ENCODE results near the gene IGF2BP3. TPM values are rescaled to one million over a fixed set of nuclear protein-coding genes. Genes with fewer than 3 reads are reported as not detected.

The IGF2BP3 gene
- total and polyA plus RNA-seq, 7 experiments from 2014 or later = 0.13 to 1.8 (median 0.80) TPM; not detected in 1

GRCh38 chr7:23264916-23265458 lies 205.3 kb downstream of the IGF2BP3 start:
- Mint-ChIP-seq H3K4me3 (no peak overlapping the region), H3K36me3 (peaks cover 0 to 5% (median 0%) of the 10 kb centered on the region in 5 donors), H3K27ac (no peak overlapping the region), H3K27me3 (peaks cover 0 to 6% (median 4%) of the 10 kb centered on the region in 5 donors), H3K9me3 (no peaks in the 10 kb centered on the region), H3K4me1 (no peaks in the 10 kb centered on the region)
- Histone ChIP-seq H3K27me3 (ENCODE audit: control insufficient read depth in 2 of 2, insufficient read depth in 2 of 2, low read length in 2 of 2) (no peaks in the 10 kb centered on the region), H3K4me3 (ENCODE audit: low read length) (no peak overlapping the region), H3K27ac (ENCODE audit: low read depth, low read length) (no peak overlapping the region), H3K36me3 (ENCODE audit: control insufficient read depth in 2 of 3, insufficient read depth in 3 of 3, low read length in 3 of 3) (no peaks in the 10 kb centered on the region), H3K4me1 (ENCODE audit: control insufficient read depth in 2 of 2, insufficient read depth in 2 of 2, low read length in 2 of 2) (peaks cover 0 to 3% of the 10 kb centered on the region in 2 donors), H3K9me3 (ENCODE audit: control insufficient read depth in 2 of 3, low read length in 3 of 3) (no peaks in the 10 kb centered on the region)
- ATAC-seq (no peak), DNase-seq (no peak)
- CTCF ChIA-PET = interaction anchor here (1.0 to 7.3 kb wide), 2 partner anchors 7 to 93 kb away, joined by 3 to 48 read pairs; no protein-coding TSS in a partner anchor
- intact Hi-C loops (cut with micrococcal nuclease) = no loop called here
- POLR2A ChIA-PET = no interaction called here

DNA sequence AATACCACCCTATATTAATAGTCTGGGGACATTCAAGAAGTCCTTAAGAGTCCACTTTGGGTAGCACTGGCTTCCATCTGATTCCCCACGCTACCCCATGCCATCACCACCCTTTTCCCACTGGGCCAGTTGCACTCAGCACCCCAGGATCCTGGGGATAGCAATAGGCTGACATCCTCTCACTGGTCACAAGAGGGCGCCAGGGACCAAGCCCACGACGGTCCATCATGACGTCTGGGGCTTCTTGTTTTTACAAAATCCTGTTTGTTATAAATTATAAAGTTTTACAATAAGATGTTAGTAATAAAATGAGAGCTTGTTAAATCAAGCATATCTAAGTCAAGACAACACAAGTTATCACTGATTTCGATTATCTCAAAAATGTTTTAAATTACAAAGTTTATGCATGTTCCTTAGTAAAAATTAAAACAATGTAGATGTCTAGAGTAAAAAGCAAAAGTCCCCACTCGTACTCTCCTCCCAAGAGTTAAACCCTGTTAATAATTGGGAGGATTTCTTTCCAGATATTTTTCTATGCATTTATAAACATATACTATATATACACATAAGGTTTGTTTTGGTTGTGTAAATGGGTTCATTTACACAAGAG lies 208.3 kb downstream of the IGF2BP3 start:
- H3K36me3 ChIP-seq (ENCODE audit: control insufficient read depth in 2 of 3, insufficient read depth in 3 of 3, low read length in 3 of 3) = no peaks in the 10 kb centered on the region
- CTCF ChIA-PET = interaction anchor here (0.6 to 7.3 kb wide), 3 partner anchors 10 to 23 kb away, joined by 3 to 48 read pairs (median 4); no protein-coding TSS in a partner anchor
- POLR2A ChIA-PET = no interaction called here

DNA sequence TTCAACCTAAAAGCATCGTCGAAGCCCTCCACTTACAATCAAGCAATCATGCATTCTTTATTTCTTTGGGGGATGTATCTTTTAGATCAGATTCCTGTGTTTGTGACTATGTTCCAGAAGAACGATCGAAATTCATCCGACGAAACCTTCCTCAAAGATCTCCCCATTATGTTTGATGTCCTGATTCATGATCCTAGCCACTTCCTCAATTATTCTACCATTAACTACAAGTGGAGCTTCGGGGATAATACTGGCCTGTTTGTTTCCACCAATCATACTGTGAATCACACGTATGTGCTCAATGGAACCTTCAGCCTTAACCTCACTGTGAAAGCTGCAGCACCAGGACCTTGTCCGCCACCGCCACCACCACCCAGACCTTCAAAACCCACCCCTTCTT lies 209.9 kb downstream of the IGF2BP3 start:
- Histone ChIP-seq H3K27ac (ENCODE audit: low read depth, low read length) (no peak overlapping the region), H3K27me3 (ENCODE audit: control insufficient read depth in 2 of 2, insufficient read depth in 2 of 2, low read length in 2 of 2) (no peaks in the 10 kb centered on the region), H3K4me1 (ENCODE audit: control insufficient read depth in 2 of 2, insufficient read depth in 2 of 2, low read length in 2 of 2) (peaks cover 0 to 3% of the 10 kb centered on the region in 2 donors), H3K36me3 (ENCODE audit: control insufficient read depth in 2 of 3, insufficient read depth in 3 of 3, low read length in 3 of 3) (no peaks in the 10 kb centered on the region), H3K4me3 (ENCODE audit: low read length) (no peak overlapping the region), H3K9me3 (ENCODE audit: control insufficient read depth in 2 of 3, low read length in 3 of 3) (no peaks in the 10 kb centered on the region)
- no peak overlapping the region for H3K4me3 Mint-ChIP-seq
- ATAC-seq (no peak), DNase-seq (no peak)
- CTCF ChIA-PET = interaction anchor here (0.5 to 7.3 kb wide), 2 partner anchors 12 to 174 kb away, joined by 10 to 48 read pairs; no protein-coding TSS in a partner anchor
- H3K9me3 Mint-ChIP-seq = no peaks in the 10 kb centered on the region
- POLR2A ChIA-PET = no interaction called here
- peaks cover 0 to 25% (median 12%) of the 10 kb centered on the region in 5 donors for H3K27me3 Mint-ChIP-seq
- intact Hi-C loops (cut with micrococcal nuclease) = loop anchor here in 1 of 2 donors (1.0 kb wide), 1 partner anchor 76 kb away; no protein-coding TSS in a partner anchor
- H3K4me1 Mint-ChIP-seq = no peaks in the 10 kb centered on the region
- no peak overlapping the region for H3K27ac Mint-ChIP-seq
- no peaks in the 10 kb centered on the region for H3K36me3 Mint-ChIP-seq

More for the DNA sequence above, 208.3 kb downstream of the IGF2BP3 start:
- Histone ChIP-seq H3K4me3 (ENCODE audit: low read length) (no peak overlapping the region), H3K27ac (ENCODE audit: low read depth, low read length) (no peak overlapping the region), H3K9me3 (ENCODE audit: control insufficient read depth in 2 of 3, low read length in 3 of 3) (no peaks in the 10 kb centered on the region), H3K27me3 (ENCODE audit: control insufficient read depth in 2 of 2, insufficient read depth in 2 of 2, low read length in 2 of 2) (no peaks in the 10 kb centered on the region), H3K4me1 (ENCODE audit: control insufficient read depth in 2 of 2, insufficient read depth in 2 of 2, low read length in 2 of 2) (peaks cover 0 to 3% of the 10 kb centered on the region in 2 donors)
- intact Hi-C loops (cut with micrococcal nuclease) = loop anchor here in 1 of 2 donors (1.0 to 2.0 kb wide), 2 partner anchors 176 to 451 kb away; no protein-coding TSS in a partner anchor
- Mint-ChIP-seq H3K27ac (no peak overlapping the region), H3K36me3 (no peaks in the 10 kb centered on the region), H3K4me3 (no peak overlapping the region), H3K27me3 (peaks cover 0 to 20% (median 0%) of the 10 kb centered on the region in 5 donors), H3K4me1 (no peaks in the 10 kb centered on the region), H3K9me3 (no peaks in the 10 kb centered on the region)
- DNase-seq (peak; percentile 18 to 54 (median 43)), ATAC-seq (peak; percentile 92)

Other genes with a start within 250 kb of the IGF2BP3 start
- 10 to 100 TPM in 2 of 5 experiments, under 1 TPM in 2, not detected in 1; 0.56 to 30.5 (median 15.4) TPM for gene GPNMB, start 223.7 kb downstream of the IGF2BP3 start, total RNA-seq
- gene GPNMB, start 223.7 kb downstream of the IGF2BP3 start, polyA plus RNA-seq = not detected
- 10 to 100 TPM; 32.7 to 48.3 (median 44.8) TPM for gene MALSU1, start 171.2 kb downstream of the IGF2BP3 start, total RNA-seq
- 10 to 100 TPM; 73.5 to 83.5 TPM for gene MALSU1, start 171.2 kb downstream of the IGF2BP3 start, polyA plus RNA-seq
- 100 to 1,000 TPM; 131 to 263 (median 163) TPM for gene TRA2A, start 61.5 kb upstream of the IGF2BP3 start, total RNA-seq
- 10 to 100 TPM; 34.0 to 64.6 TPM for gene TRA2A, start 61.5 kb upstream of the IGF2BP3 start, polyA plus RNA-seq
- 10 to 100 TPM in 3 of 5 experiments, 1 to 10 TPM in 2; 7.0 to 24.7 (median 17.1) TPM for gene CCDC126, start 126.9 kb upstream of the IGF2BP3 start, total RNA-seq
- 10 to 100 TPM; 12.3 to 16.8 TPM for gene CCDC126, start 126.9 kb upstream of the IGF2BP3 start, polyA plus RNA-seq
- 1 to 10 TPM; 4.0 to 8.1 (median 5.3) TPM for gene FAM221A, start 209.7 kb upstream of the IGF2BP3 start, total RNA-seq
- gene FAM221A, start 209.7 kb upstream of the IGF2BP3 start, polyA plus RNA-seq = 1 to 10 TPM; 4.6 to 4.8 TPM
- 1 to 10 TPM in 1 of 5 experiments, under 1 TPM in 4; 0.31 to 1.6 (median 0.76) TPM for gene STK31, start 239.7 kb upstream of the IGF2BP3 start, total RNA-seq
- gene STK31, start 239.7 kb upstream of the IGF2BP3 start, polyA plus RNA-seq = under 1 TPM in 1 of 2 donors, not detected in 1; 0.08 TPM